Activated CD8-positive, alpha-beta memory T cell treated with anti-CD3 and anti-CD28 coated beads, Interleukin-2, amount 50 U/mL, for 1 hour (primary cell): ENCODE measurements around the gene LYPD3.
"Not testable (repeated sequence)": the region's sequence is repeated elsewhere in the genome, so short reads cannot be mapped to it uniquely, and the experiment has no call there.

Source experiments
- DNase-seq: peaks from one replicate; pipeline ENCODE4 v3.0.0-alpha.2; 2020; ENCODE audit errors: extremely low read depth

LYPD3 gene

GRCh38 chr19:43462383-43462782 is 3.0 kb downstream of the LYPD3 start:
- no peak for DNase-seq

- DNase-seq = no peak
Measured at GRCh38 chr19:43461303-43461702, 4.1 kb downstream of the LYPD3 start.

- no peak for DNase-seq
Measured at GRCh38 chr19:43460362-43461016, 4.9 kb downstream of the LYPD3 start.

GRCh38 chr19:43457809-43458208 is 7.6 kb downstream of the LYPD3 start:
- DNase-seq = no peak

GRCh38 chr19:43455321-43456113 is 9.9 kb downstream of the LYPD3 start:
- DNase-seq = no peak

- no peak for DNase-seq
Measured at GRCh38 chr19:43454031-43454430, 11.4 kb downstream of the LYPD3 start.

GRCh38 chr19:43452582-43452981 is 12.8 kb downstream of the LYPD3 start:
- no peak for DNase-seq

- no peak for DNase-seq
Measured at GRCh38 chr19:43450545-43450997, 14.8 kb downstream of the LYPD3 start.

- DNase-seq = no peak
Measured at GRCh38 chr19:43447655-43448054, 17.8 kb downstream of the LYPD3 start.

- DNase-seq = peak; percentile 69
Measured at GRCh38 chr19:43446746-43447489, 18.5 kb downstream of the LYPD3 start.

GRCh38 chr19:43445426-43445825 is 20.0 kb downstream of the LYPD3 start:
- no peak for DNase-seq

- no peak for DNase-seq
Measured at GRCh38 chr19:43444531-43445287, 20.7 kb downstream of the LYPD3 start.

- DNase-seq = not testable (repeated sequence)
Measured at GRCh38 chr19:43444091-43444490, 21.3 kb downstream of the LYPD3 start.

GRCh38 chr19:43441716-43442115 is 23.7 kb downstream of the LYPD3 start:
- DNase-seq = no peak

- DNase-seq = no peak
Measured at GRCh38 chr19:43439709-43440063, 25.7 kb downstream of the LYPD3 start.

GRCh38 chr19:43439032-43439708 is 26.2 kb downstream of the LYPD3 start:
- DNase-seq = peak; percentile 40

GRCh38 chr19:43438291-43439031 is 26.9 kb downstream of the LYPD3 start:
- DNase-seq = no peak

GRCh38 chr19:43437712-43438111 is 27.7 kb downstream of the LYPD3 start:
- DNase-seq = no peak

GRCh38 chr19:43437284-43437683 is 28.1 kb downstream of the LYPD3 start:
- DNase-seq = not testable (repeated sequence)

- no peak for DNase-seq
Measured at GRCh38 chr19:43435775-43436174, 29.6 kb downstream of the LYPD3 start.

GRCh38 chr19:43433689-43434088 is 31.7 kb downstream of the LYPD3 start:
- no peak for DNase-seq
